ENCODE data around the gene RAN. TPM values are rescaled to one million over a fixed set of nuclear protein-coding genes. Genes with fewer than 3 reads are reported as not detected.
"Not testable (repeated sequence)": the region's sequence is repeated elsewhere in the genome, so short reads cannot be mapped to it uniquely, and the experiment has no call there.

Gene RAN
- total RNA-seq, 2 experiments from 2014 or later, result 798 to 821 TPM

- DNase-seq, result no peak
- Mint-ChIP-seq H3K27me3 (no peaks in the 10 kb centered on the region), H3K36me3 (peaks cover 43% of the 10 kb centered on the region), H3K9me3 (no peaks in the 10 kb centered on the region), H3K4me3 (no peak overlapping the region), H3K4me1 (peaks cover 60% of the 10 kb centered on the region), H3K27ac (no peak overlapping the region)
- POLR2A ChIA-PET, result interaction anchor here (1.7 kb wide), 1 partner anchor 9 kb away, joined by 4 read pairs; no protein-coding TSS in a partner anchor
- ATAC-seq (ENCODE audit: low read depth), result no peak
Observed at GRCh38 chr12:130876758-130877157, 4.9 kb downstream of the RAN start.

GRCh38 chr12:130877333-130877732 is 5.5 kb downstream of the RAN start:
- Mint-ChIP-seq H3K4me1 (peaks cover 60% of the 10 kb centered on the region), H3K9me3 (no peaks in the 10 kb centered on the region), H3K27me3 (no peaks in the 10 kb centered on the region), H3K36me3 (peaks cover 43% of the 10 kb centered on the region), H3K4me3 (no peak overlapping the region), H3K27ac (no peak overlapping the region)
- POLR2A ChIA-PET, result interaction anchor here (1.7 kb wide), 1 partner anchor 10 kb away, joined by 4 read pairs; no protein-coding TSS in a partner anchor
- ATAC-seq (ENCODE audit: low read depth) (no peak), DNase-seq (no peak)

- no peaks in the 10 kb centered on the region for H3K27me3 Mint-ChIP-seq
- ATAC-seq (ENCODE audit: low read depth) (no peak), DNase-seq (no peak)
- H3K27ac Mint-ChIP-seq, result no peak overlapping the region
- H3K9me3 Mint-ChIP-seq, result no peaks in the 10 kb centered on the region
- POLR2A ChIA-PET, result interaction anchor here (1.7 kb wide), 1 partner anchor 11 kb away, joined by 4 read pairs; no protein-coding TSS in a partner anchor
- H3K4me3 Mint-ChIP-seq, result no peak overlapping the region
- H3K4me1 Mint-ChIP-seq, result peaks cover 51% of the 10 kb centered on the region
- peaks cover 33% of the 10 kb centered on the region for H3K36me3 Mint-ChIP-seq
Observed at GRCh38 chr12:130878193-130879185, 6.6 kb downstream of the RAN start.

- POLR2A ChIA-PET, result no interaction called here
- ATAC-seq (ENCODE audit: low read depth) (no peak), DNase-seq (no peak)
- peaks cover 28% of the 10 kb centered on the region for H3K36me3 Mint-ChIP-seq
- peak overlapping the region; percentile 17 for H3K4me3 Mint-ChIP-seq
- H3K27me3 Mint-ChIP-seq, result no peaks in the 10 kb centered on the region
- H3K27ac Mint-ChIP-seq, result peak overlapping the region; percentile 72
- peaks cover 46% of the 10 kb centered on the region for H3K4me1 Mint-ChIP-seq
- H3K9me3 Mint-ChIP-seq, result no peaks in the 10 kb centered on the region
Observed at GRCh38 chr12:130879212-130879686, 7.4 kb downstream of the RAN start.

- Mint-ChIP-seq H3K9me3 (no peaks in the 10 kb centered on the region), H3K27ac (no peak overlapping the region), H3K4me3 (peak overlapping the region; percentile 73), H3K27me3 (no peaks in the 10 kb centered on the region), H3K4me1 (peaks cover 41% of the 10 kb centered on the region), H3K36me3 (peaks cover 23% of the 10 kb centered on the region)
- no peak for ATAC-seq (ENCODE audit: low read depth)
- POLR2A ChIA-PET, result no interaction called here
- peak; percentile 33 for DNase-seq
Observed at GRCh38 chr12:130879781-130880389, 8.0 kb downstream of the RAN start.

GRCh38 chr12:130880411-130880885 is 8.6 kb downstream of the RAN start:
- Mint-ChIP-seq H3K27me3 (no peaks in the 10 kb centered on the region), H3K4me1 (peaks cover 37% of the 10 kb centered on the region), H3K4me3 (peak overlapping the region; percentile 73), H3K9me3 (no peaks in the 10 kb centered on the region), H3K36me3 (peaks cover 18% of the 10 kb centered on the region), H3K27ac (peak overlapping the region; percentile 74)
- ATAC-seq (ENCODE audit: low read depth) (peak; percentile 67), DNase-seq (no peak)
- POLR2A ChIA-PET, result interaction anchor here (0.6 kb wide), 1 partner anchor 852 kb away, joined by 3 read pairs; no protein-coding TSS in a partner anchor

GRCh38 chr12:130881046-130881445 is 9.2 kb downstream of the RAN start:
- peak overlapping the region; percentile 40 for H3K27ac Mint-ChIP-seq

GRCh38 chr12:130881548-130881947 is 9.7 kb downstream of the RAN start:
- Mint-ChIP-seq H3K27me3 (no peaks in the 10 kb centered on the region), H3K4me1 (peaks cover 31% of the 10 kb centered on the region), H3K9me3 (no peaks in the 10 kb centered on the region), H3K27ac (no peak overlapping the region), H3K36me3 (peaks cover 12% of the 10 kb centered on the region), H3K4me3 (no peak overlapping the region)
- no peak for ATAC-seq (ENCODE audit: low read depth)
- DNase-seq, result no peak
- POLR2A ChIA-PET, result no interaction called here

More at GRCh38 chr12:130881046-130881445, 9.2 kb downstream of the RAN start:
- H3K27me3 Mint-ChIP-seq, result no peaks in the 10 kb centered on the region
- no peaks in the 10 kb centered on the region for H3K9me3 Mint-ChIP-seq
- POLR2A ChIA-PET, result interaction anchor here (0.6 kb wide), 1 partner anchor 851 kb away, joined by 3 read pairs; no protein-coding TSS in a partner anchor
- H3K36me3 Mint-ChIP-seq, result peaks cover 13% of the 10 kb centered on the region
- peaks cover 32% of the 10 kb centered on the region for H3K4me1 Mint-ChIP-seq
- no peak for DNase-seq
- peak overlapping the region; percentile 9 for H3K4me3 Mint-ChIP-seq
- no peak for ATAC-seq (ENCODE audit: low read depth)

GRCh38 chr12:130887190-130887589 is 15.3 kb downstream of the RAN start:
- H3K4me3 Mint-ChIP-seq; POLR2A ChIA-PET; H3K27me3 Mint-ChIP-seq; H3K9me3 Mint-ChIP-seq; DNase-seq; ATAC-seq (ENCODE audit: low read depth); H3K36me3 Mint-ChIP-seq; H3K4me1 Mint-ChIP-seq; H3K27ac Mint-ChIP-seq: not testable (repeated sequence)

- DNase-seq (no peak), ATAC-seq (ENCODE audit: low read depth) (no peak)
- Mint-ChIP-seq H3K9me3 (no peaks in the 10 kb centered on the region), H3K4me1 (peaks cover 2% of the 10 kb centered on the region), H3K27ac (no peak overlapping the region), H3K4me3 (no peak overlapping the region), H3K36me3 (no peaks in the 10 kb centered on the region), H3K27me3 (peaks cover 9% of the 10 kb centered on the region)
- POLR2A ChIA-PET, result no interaction called here
Observed at GRCh38 chr12:130904064-130904463, 32.2 kb downstream of the RAN start.

- H3K4me3 Mint-ChIP-seq; H3K36me3 Mint-ChIP-seq; POLR2A ChIA-PET; H3K9me3 Mint-ChIP-seq; H3K4me1 Mint-ChIP-seq; ATAC-seq (ENCODE audit: low read depth); H3K27ac Mint-ChIP-seq; DNase-seq: not testable (repeated sequence)
- H3K27me3 Mint-ChIP-seq, result peaks cover 11% of the 10 kb centered on the region
Observed at GRCh38 chr12:130904936-130905455, 33.1 kb downstream of the RAN start.

GRCh38 chr12:130909111-130909510 is 37.2 kb downstream of the RAN start:
- POLR2A ChIA-PET, result no interaction called here
- ATAC-seq (ENCODE audit: low read depth) (no peak), DNase-seq (no peak)
- peaks cover 2% of the 10 kb centered on the region for H3K4me1 Mint-ChIP-seq
- H3K9me3 Mint-ChIP-seq, result peaks cover 5% of the 10 kb centered on the region
- no peak overlapping the region for H3K4me3 Mint-ChIP-seq
- no peak overlapping the region for H3K27ac Mint-ChIP-seq
- no peaks in the 10 kb centered on the region for H3K36me3 Mint-ChIP-seq
- H3K27me3 Mint-ChIP-seq, result peaks cover 16% of the 10 kb centered on the region

- Mint-ChIP-seq H3K4me3 (no peak overlapping the region), H3K9me3 (peaks cover 5% of the 10 kb centered on the region), H3K36me3 (no peaks in the 10 kb centered on the region), H3K4me1 (peaks cover 2% of the 10 kb centered on the region), H3K27ac (no peak overlapping the region), H3K27me3 (peaks cover 32% of the 10 kb centered on the region)
- no peak for ATAC-seq (ENCODE audit: low read depth)
- POLR2A ChIA-PET, result no interaction called here
- no peak for DNase-seq
Observed at GRCh38 chr12:130911193-130911592, 39.3 kb downstream of the RAN start.
